Measurements from ENCODE around the gene ZFR.
"Not testable (repeated sequence)": the region's sequence is repeated elsewhere in the genome, so short reads cannot be mapped to it uniquely, and the experiment has no call there.

ZFR gene

GRCh38 chr5:32449262-32449661, 4.7 kb upstream of the ZFR start:
- no peak for DNase-seq

- DNase-seq: no peak
Measured at GRCh38 chr5:32446630-32447029, 2.1 kb upstream of the ZFR start.

GRCh38 chr5:32445831-32446614, 1.5 kb upstream of the ZFR start:
- DNase-seq: no peak

GRCh38 chr5:32445287-32445758, 783 bp upstream of the ZFR start:
- DNase-seq: peak; percentile 49

- peak; percentile 50 for DNase-seq
Measured at GRCh38 chr5:32443541-32444430, 754 bp downstream of the ZFR start.

GRCh38 chr5:32443145-32443540, 1.4 kb downstream of the ZFR start:
- peak; percentile 14 for DNase-seq

- peak; percentile 1 for DNase-seq
Measured at GRCh38 chr5:32439086-32439642, 5.4 kb downstream of the ZFR start.

GRCh38 chr5:32436553-32437242, 7.8 kb downstream of the ZFR start:
- DNase-seq: peak; percentile 11

GRCh38 chr5:32435383-32435782, 9.2 kb downstream of the ZFR start:
- DNase-seq: no peak

- DNase-seq: no peak
Measured at GRCh38 chr5:32434221-32434620, 10.3 kb downstream of the ZFR start.

GRCh38 chr5:32432633-32433032, 11.9 kb downstream of the ZFR start:
- no peak for DNase-seq

- DNase-seq: not testable (repeated sequence)
Measured at GRCh38 chr5:32430825-32431224, 13.7 kb downstream of the ZFR start.

- DNase-seq: peak; percentile 31
Measured at GRCh38 chr5:32428426-32428825, 16.1 kb downstream of the ZFR start.

GRCh38 chr5:32426440-32427151, 17.9 kb downstream of the ZFR start:
- no peak for DNase-seq

GRCh38 chr5:32422697-32423096, 21.8 kb downstream of the ZFR start:
- DNase-seq: no peak

GRCh38 chr5:32421075-32421474, 23.5 kb downstream of the ZFR start:
- no peak for DNase-seq

GRCh38 chr5:32420506-32420905, 24.0 kb downstream of the ZFR start:
- no peak for DNase-seq

- no peak for DNase-seq
Measured at GRCh38 chr5:32419791-32420190, 24.7 kb downstream of the ZFR start.

- no peak for DNase-seq
Measured at GRCh38 chr5:32413466-32414263, 30.9 kb downstream of the ZFR start.

- DNase-seq: no peak
Measured at GRCh38 chr5:32410630-32411029, 33.9 kb downstream of the ZFR start.

- no peak for DNase-seq
Measured at GRCh38 chr5:32406650-32407049, 37.9 kb downstream of the ZFR start.

All from DMS53 (cell line).